ENCODE results near the gene RAPGEF5.

Gene RAPGEF5

DNA sequence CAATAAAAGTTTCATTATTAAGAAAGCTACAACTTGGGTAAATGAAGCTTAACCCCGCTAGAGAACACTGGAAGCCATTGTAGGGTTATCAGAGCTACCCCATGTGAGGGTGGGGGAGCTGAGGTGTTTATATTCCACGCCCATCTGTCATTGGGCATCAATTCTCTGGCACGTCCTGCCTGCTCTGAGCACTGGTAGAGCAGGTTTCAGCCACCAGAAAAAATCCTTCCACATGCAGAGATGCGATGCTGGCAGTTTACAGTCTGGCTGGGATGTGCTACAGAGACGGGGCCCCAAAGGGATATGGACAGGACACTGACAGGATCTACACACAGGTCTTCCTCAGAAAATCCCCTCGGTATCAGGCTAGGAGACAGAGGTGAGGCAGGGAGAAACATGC is 15.9 kb upstream of the RAPGEF5 start:
- Histone ChIP-seq H3K4me3 (no peak overlapping the region), H3K36me3 (no peaks in the 10 kb centered on the region), H3K27me3 (no peaks in the 10 kb centered on the region), H3K27ac (no peak overlapping the region), H3K9me3 (no peaks in the 10 kb centered on the region), H3K4me1 (peaks cover 0 to 4% (median 1%) of the 10 kb centered on the region in 4 donors)
- TF ChIP-seq, protein P1, sequence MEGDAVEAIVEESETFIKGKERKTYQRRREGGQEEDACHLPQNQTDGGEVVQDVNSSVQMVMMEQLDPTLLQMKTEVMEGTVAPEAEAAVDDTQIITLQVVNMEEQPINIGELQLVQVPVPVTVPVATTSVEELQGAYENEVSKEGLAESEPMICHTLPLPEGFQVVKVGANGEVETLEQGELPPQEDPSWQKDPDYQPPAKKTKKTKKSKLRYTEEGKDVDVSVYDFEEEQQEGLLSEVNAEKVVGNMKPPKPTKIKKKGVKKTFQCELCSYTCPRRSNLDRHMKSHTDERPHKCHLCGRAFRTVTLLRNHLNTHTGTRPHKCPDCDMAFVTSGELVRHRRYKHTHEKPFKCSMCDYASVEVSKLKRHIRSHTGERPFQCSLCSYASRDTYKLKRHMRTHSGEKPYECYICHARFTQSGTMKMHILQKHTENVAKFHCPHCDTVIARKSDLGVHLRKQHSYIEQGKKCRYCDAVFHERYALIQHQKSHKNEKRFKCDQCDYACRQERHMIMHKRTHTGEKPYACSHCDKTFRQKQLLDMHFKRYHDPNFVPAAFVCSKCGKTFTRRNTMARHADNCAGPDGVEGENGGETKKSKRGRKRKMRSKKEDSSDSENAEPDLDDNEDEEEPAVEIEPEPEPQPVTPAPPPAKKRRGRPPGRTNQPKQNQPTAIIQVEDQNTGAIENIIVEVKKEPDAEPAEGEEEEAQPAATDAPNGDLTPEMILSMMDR (IDR thresholded peaks at IDR 0.05), result no peak
- DNase-seq, result no peak
- intact Hi-C loops (cut with DNase I; ENCODE audit: low total_unique reads), result no loop called here

GRCh38 chr7:22371878-22372277 is 14.9 kb upstream of the RAPGEF5 start:
- no peaks in the 10 kb centered on the region for H3K4me1 ChIP-seq
- H3K27ac ChIP-seq, result no peak overlapping the region
- H3K4me3 ChIP-seq, result no peak overlapping the region
- intact Hi-C loops (cut with DNase I; ENCODE audit: low total_unique reads), result no loop called here
- H3K9me3 ChIP-seq, result no peaks in the 10 kb centered on the region
- H3K27me3 ChIP-seq, result no peaks in the 10 kb centered on the region
- no peak for DNase-seq
- TF ChIP-seq, protein P1 (IDR thresholded peaks at IDR 0.05), result no peak
- H3K36me3 ChIP-seq, result no peaks in the 10 kb centered on the region

DNA sequence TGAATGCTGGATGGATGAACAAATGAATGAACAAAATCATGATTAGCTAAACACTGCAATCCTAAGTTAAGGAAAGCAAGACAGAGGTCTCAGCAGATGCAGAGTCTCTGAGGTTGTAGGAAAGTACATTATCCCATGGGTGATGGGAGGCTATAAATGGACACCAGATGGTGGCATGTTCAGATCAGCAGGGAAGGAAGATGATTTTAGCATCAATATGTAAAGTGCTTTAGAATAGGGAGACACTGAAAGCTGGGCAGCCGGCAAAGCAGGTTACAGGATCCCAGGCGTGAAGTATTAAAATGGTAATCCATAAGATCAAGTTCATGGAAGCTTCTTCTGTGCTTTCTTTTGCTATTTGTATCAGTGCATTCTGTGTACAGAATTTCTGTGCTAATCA is 7.9 kb upstream of the RAPGEF5 start:
- Histone ChIP-seq H3K27me3 (no peaks in the 10 kb centered on the region), H3K4me3 (no peak overlapping the region), H3K27ac (no peak overlapping the region), H3K9me3 (no peaks in the 10 kb centered on the region), H3K36me3 (no peaks in the 10 kb centered on the region), H3K4me1 (no peaks in the 10 kb centered on the region)
- TF ChIP-seq, protein P1 (IDR thresholded peaks at IDR 0.05), result no peak
- intact Hi-C loops (cut with DNase I; ENCODE audit: low total_unique reads), result no loop called here
- no peak for DNase-seq

- DNase-seq, result no peak
- no peaks in the 10 kb centered on the region for H3K36me3 ChIP-seq
- H3K4me3 ChIP-seq, result no peak overlapping the region
- H3K9me3 ChIP-seq, result no peaks in the 10 kb centered on the region
- intact Hi-C loops (cut with DNase I; ENCODE audit: low total_unique reads), result no loop called here
- H3K27me3 ChIP-seq, result no peaks in the 10 kb centered on the region
- TF ChIP-seq, protein P1 (IDR thresholded peaks at IDR 0.05), result no peak
- no peak overlapping the region for H3K27ac ChIP-seq
- no peaks in the 10 kb centered on the region for H3K4me1 ChIP-seq
These were observed 6.9 kb upstream of the RAPGEF5 start for GRCh38 chr7:22363756-22364422.

DNA sequence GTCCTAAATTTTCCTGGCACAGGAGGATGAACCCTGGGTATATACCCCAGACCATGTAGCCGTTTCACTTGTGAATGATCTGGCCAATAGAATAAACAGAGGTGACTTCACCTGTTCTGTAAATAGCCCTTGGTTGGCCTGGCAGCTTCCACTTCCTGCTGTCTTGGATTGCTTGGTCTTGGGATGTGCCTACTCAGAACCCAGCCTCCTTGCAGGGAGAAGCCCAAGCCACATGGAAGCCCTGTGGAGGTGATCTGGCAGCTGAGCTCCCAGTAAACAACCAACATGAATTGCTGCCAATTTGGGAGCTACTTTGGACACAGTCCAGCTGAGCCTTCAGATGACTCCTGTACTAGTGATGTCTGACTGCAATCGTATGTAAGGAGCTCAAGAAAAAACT is 4.8 kb upstream of the RAPGEF5 start:
- no peaks in the 10 kb centered on the region for H3K9me3 ChIP-seq
- TF ChIP-seq, protein P1 (IDR thresholded peaks at IDR 0.05), result no peak
- H3K4me3 ChIP-seq, result no peak overlapping the region
- intact Hi-C loops (cut with DNase I; ENCODE audit: low total_unique reads), result no loop called here
- H3K36me3 ChIP-seq, result no peaks in the 10 kb centered on the region
- H3K27ac ChIP-seq, result no peak overlapping the region
- no peak for DNase-seq
- H3K27me3 ChIP-seq, result no peaks in the 10 kb centered on the region
- H3K4me1 ChIP-seq, result peaks cover 0 to 9% (median 5%) of the 10 kb centered on the region in 4 donors

- Histone ChIP-seq H3K27me3 (peaks cover 0 to 4% of the 10 kb centered on the region in 2 donors), H3K36me3 (no peaks in the 10 kb centered on the region), H3K9me3 (no peaks in the 10 kb centered on the region), H3K4me3 (no peak overlapping the region), H3K27ac (no peak overlapping the region), H3K4me1 (peaks cover 0 to 12% (median 9%) of the 10 kb centered on the region in 4 donors)
- TF ChIP-seq, protein P1 (IDR thresholded peaks at IDR 0.05), result no peak
- no peak for DNase-seq
- intact Hi-C loops (cut with DNase I; ENCODE audit: low total_unique reads), result no loop called here
These were observed 4.4 kb upstream of the RAPGEF5 start for GRCh38 chr7:22361320-22361719.

All from tibial artery (tissue), 4 donors.